A673 (cell line): Measurements from ENCODE around the gene PTK6. TPM values are rescaled to one million over a fixed set of nuclear protein-coding genes. Genes with fewer than 3 reads are reported as not detected.

Experiments
- BruUV-seq: library from RNA; stranded (reverse); fragments of 400-500 nt; replicated peaks from 2 replicates; lab custom pipeline; 2021; lab: Mats Ljungman, UMichigan
- CTCF ChIA-PET: fragments of 300-600 bp; sonication (Branson Sonifier 250); formaldehyde crosslinking; loops from one replicate; lab custom pipeline; 2022; ENCODE audit warnings: antibody characterized with exemption; lab: Charles Lee
- POLR2A ChIA-PET: fragments of 300-600 bp; sonication (Branson Sonifier 250); formaldehyde crosslinking; loops from one replicate; lab custom pipeline; 2022; ENCODE audit warnings: antibody characterized with exemption; ENCODE audit not compliant: low non-redundant PET; lab: Charles Lee
- DNase-seq: peaks from one replicate; pipeline ENCODE4 v3.0.0-alpha.2; 2015; ENCODE audit warnings: low spot score
- H3K27ac ChIP-seq: fragments of 200-600 bp; sonication (generic); 2 replicates; pipeline ENCODE4 v1.5.1; 2016; ENCODE audit warnings: mixed run types, low read depth, mild to moderate bottlenecking, mixed read lengths, antibody characterized with exemption, low read length; ENCODE audit not compliant: poor library complexity, severe bottlenecking
- H3K27me3 ChIP-seq: fragments of 200-600 bp; sonication (generic); replicated peaks from 2 replicates; pipeline ENCODE4 v1.6.1; 2017; ENCODE audit warnings: mixed run types, low read depth, mild to moderate bottlenecking, mixed read lengths, antibody characterized with exemption, low read length; ENCODE audit not compliant: insufficient read depth, poor library complexity
- H3K36me3 ChIP-seq: fragments of 200-600 bp; sonication (generic); 2 replicates; pipeline ENCODE4 v1.6.1; 2016; ENCODE audit warnings: mixed run types, mild to moderate bottlenecking, mixed read lengths, antibody characterized with exemption, low read length; ENCODE audit not compliant: insufficient read depth, poor library complexity, severe bottlenecking
- H3K4me1 ChIP-seq: fragments of 200-600 bp; sonication (generic); 2 replicates; pipeline ENCODE4 v1.6.1; 2017; ENCODE audit warnings: mixed run types, mild to moderate bottlenecking, mixed read lengths, antibody characterized with exemption, low read length; ENCODE audit not compliant: insufficient read depth, poor library complexity, severe bottlenecking
- H3K4me3 ChIP-seq: fragments of 200-600 bp; sonication (generic); 2 replicates; pipeline ENCODE4 v1.5.1; 2016; ENCODE audit warnings: low read depth, mixed run types, mild to moderate bottlenecking, mixed read lengths, low read length; ENCODE audit not compliant: poor library complexity, severe bottlenecking
- H3K9me3 ChIP-seq: fragments of 200-600 bp; sonication (generic); 2 replicates; pipeline ENCODE4 v1.6.1; 2016; ENCODE audit warnings: mixed run types, low read depth, mild to moderate bottlenecking, mixed read lengths, antibody characterized with exemption, low read length; ENCODE audit not compliant: poor library complexity, severe bottlenecking
- EZH2 ChIP-seq: fragments of 200-600 bp; sonication (generic); IDR thresholded peaks from 2 replicates; pipeline ENCODE4 v1.6.1; 2017; ENCODE audit warnings: borderline replicate concordance, low read depth, mild to moderate bottlenecking, mixed read lengths, antibody characterized with exemption, low read length; ENCODE audit not compliant: poor library complexity, severe bottlenecking
- intact Hi-C: fragments of 100-400 bp; cut with micrococcal nuclease; formaldehyde crosslinking; loops from one replicate; pipeline ENCODE4 v1.10.0; 2022; ENCODE audit not compliant: unreplicated experiment
- total RNA-seq: library from RNA; stranded (reverse); gene quantifications from 2 replicates; pipeline ENCODE4 v1.2.3, GENCODE V29; 2021
- TF ChIP-seq, protein P1 (sequence below): fragments of 300-800, 200-600 bp; sonication (generic); conservative IDR thresholded peaks from 2 replicates; pipeline ENCODE4 v1.5.1; 2017; ENCODE audit warnings: low read depth, mild to moderate bottlenecking, antibody characterized with exemption, low read length, moderate library complexity, mixed read lengths

Gene PTK6
- total RNA-seq, 1 experiment from 2014 or later = not detected

DNA sequence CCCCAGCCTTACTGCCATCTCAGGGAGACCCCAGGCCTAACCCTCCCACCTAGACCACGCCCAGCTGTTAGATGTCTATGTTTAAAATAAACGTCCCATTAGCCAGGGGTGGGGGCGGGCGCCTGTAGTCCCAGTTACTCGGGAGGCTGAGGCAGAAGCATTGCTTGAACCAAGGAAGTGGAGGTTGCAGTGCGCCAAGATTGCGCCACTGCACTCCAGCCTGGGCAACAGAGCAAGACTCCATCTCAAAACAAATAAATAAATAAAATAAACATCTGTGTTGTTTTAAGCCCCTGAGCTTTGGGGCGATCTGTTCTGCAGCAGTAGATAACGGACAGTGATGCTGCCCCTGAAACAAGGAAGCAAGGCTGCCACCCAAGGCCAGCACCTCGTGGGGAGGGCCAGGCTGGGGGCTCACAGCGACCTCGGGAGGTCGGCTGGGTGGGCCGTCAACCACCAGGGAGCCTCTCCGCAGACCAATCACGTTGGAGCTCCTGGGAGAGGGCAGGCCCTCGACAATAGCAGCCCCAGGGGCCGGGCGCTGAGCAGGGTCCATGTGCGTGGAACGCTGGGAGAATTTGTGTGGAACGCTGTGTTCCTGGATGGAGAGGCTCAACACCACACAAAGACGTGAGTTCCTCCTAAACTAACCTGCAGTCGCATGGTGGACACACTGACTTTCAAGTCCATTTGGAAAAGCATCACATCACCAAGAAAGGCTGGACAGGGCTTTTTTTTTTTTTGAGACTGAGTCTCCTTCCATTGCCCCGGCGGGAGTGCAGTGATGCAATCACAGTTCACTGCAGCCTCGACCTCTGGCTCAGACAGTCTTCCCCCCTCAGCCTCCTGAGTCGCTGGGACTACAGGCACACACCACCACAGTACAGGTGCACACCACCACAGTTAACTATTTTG lies 37.9 kb upstream of the PTK6 start:
- H3K27ac ChIP-seq = peak overlapping the region; percentile 70
- peaks cover 5% of the 10 kb centered on the region for H3K4me1 ChIP-seq
- H3K4me3 ChIP-seq = no peak overlapping the region
- no peaks in the 10 kb centered on the region for H3K36me3 ChIP-seq
- TF ChIP-seq, protein P1, sequence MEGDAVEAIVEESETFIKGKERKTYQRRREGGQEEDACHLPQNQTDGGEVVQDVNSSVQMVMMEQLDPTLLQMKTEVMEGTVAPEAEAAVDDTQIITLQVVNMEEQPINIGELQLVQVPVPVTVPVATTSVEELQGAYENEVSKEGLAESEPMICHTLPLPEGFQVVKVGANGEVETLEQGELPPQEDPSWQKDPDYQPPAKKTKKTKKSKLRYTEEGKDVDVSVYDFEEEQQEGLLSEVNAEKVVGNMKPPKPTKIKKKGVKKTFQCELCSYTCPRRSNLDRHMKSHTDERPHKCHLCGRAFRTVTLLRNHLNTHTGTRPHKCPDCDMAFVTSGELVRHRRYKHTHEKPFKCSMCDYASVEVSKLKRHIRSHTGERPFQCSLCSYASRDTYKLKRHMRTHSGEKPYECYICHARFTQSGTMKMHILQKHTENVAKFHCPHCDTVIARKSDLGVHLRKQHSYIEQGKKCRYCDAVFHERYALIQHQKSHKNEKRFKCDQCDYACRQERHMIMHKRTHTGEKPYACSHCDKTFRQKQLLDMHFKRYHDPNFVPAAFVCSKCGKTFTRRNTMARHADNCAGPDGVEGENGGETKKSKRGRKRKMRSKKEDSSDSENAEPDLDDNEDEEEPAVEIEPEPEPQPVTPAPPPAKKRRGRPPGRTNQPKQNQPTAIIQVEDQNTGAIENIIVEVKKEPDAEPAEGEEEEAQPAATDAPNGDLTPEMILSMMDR = no peak
- no peak for TF ChIP-seq EZH2
- intact Hi-C loops = no loop called here
- no peak for DNase-seq
- ChIA-PET POLR2A (no interaction called here), CTCF (no interaction called here)
- no peaks in the 10 kb centered on the region for H3K27me3 ChIP-seq
- BruUV-seq = no TSS peak
- no peaks in the 10 kb centered on the region for H3K9me3 ChIP-seq

DNA sequence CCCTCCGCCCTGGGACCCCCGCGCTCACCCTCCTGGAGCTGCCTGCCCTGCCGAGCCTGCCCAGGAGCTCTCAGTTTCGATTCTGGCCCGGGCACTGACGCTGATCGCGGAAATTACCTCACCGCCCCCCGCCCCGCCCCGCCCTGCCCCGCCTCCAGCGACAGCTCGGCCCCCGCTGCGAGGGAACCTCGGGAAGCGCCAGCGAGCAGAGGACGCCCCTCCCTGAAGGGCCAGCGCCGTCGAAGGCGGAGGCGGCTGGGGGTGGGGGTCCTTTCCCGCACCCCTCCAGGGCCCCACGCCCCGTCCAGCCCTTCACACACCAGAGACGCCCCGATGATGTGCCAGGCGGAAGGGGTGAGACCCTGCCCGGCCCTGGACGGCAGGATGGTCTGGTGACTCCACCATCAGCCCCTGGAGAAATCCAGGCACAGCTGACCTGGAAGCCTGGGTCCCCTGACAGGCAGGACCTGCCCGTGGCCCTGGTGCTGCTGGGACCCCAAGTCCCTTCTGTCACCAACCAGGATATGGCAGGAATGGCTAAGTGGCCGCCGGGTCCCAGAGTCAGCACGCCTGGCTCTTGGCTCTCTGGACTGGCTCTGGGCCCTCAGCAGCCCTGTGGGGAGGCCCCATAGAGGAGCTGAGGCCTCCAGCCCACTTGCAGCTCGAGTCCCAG lies 37.1 kb upstream of the PTK6 start, which contains the start of gene HELZ2:
Gene HELZ2, minus strand, starts transcription at position 84 of the 673 bp plus-strand sequence. CDS start 1,854 bp downstream, outside the sequence.
- no peak for TF ChIP-seq EZH2
- TF ChIP-seq, protein P1 = no peak
- H3K27me3 ChIP-seq = no peaks in the 10 kb centered on the region
- intact Hi-C loops = no loop called here
- CTCF ChIA-PET = interaction anchor here (1.0 kb wide), 1 partner anchor 36 kb away, joined by 3 read pairs; no protein-coding TSS in a partner anchor
- POLR2A ChIA-PET = interaction anchor here (0.5 to 0.7 kb wide), 3 partner anchors 33 to 122 kb away, joined by 3 to 4 read pairs (median 3); partner anchors contain the start of gene TNFRSF6B
- peak; percentile 84 for DNase-seq
- H3K4me1 ChIP-seq = peaks cover 5% of the 10 kb centered on the region
- peak within 1 kb of the TSS; percentile 68 for H3K4me3 ChIP-seq
- H3K9me3 ChIP-seq = no peaks in the 10 kb centered on the region
- BruUV-seq = no TSS peak
- H3K27ac ChIP-seq = peak within 1 kb of the TSS; percentile 70
- no peaks in the 10 kb centered on the region for H3K36me3 ChIP-seq

DNA sequence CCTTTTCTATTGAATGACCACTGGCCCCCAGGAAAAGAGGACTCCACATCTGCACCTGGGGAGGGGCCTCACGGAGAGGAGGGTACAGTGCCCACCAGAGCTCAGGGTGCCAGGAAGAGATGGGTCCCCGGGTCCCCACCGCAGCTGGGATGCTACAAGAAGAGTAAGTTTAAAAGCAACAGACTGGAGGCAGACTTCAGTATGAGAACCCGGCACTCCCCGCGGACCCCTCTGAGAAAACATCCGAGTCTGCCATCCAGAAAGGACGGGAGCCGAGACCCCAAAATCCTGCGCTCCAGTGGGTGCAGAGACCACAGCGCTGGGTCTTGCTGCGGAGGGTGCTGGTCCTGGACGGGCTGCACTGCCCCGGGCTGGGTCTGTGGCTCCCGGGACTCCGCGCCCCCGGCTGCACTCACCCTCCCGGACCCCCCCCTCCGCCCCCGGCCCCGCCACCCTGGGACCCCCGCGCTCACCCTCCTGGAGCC lies 36.5 kb upstream of the PTK6 start:
- intact Hi-C loops = no loop called here
- H3K4me3 ChIP-seq = peak overlapping the region; percentile 68
- DNase-seq = no peak
- peak overlapping the region; percentile 67 for H3K27ac ChIP-seq
- TF ChIP-seq EZH2 = no peak
- TF ChIP-seq, protein P1 = no peak
- no peaks in the 10 kb centered on the region for H3K27me3 ChIP-seq
- BruUV-seq = no TSS peak
- ChIA-PET CTCF (interaction anchor here (1.0 kb wide), 2 partner anchors 36 to 68 kb away, joined by 3 read pairs; no protein-coding TSS in a partner anchor), POLR2A (interaction anchor here (0.5 to 0.6 kb wide), 2 partner anchors 49 to 123 kb away, joined by 3 read pairs; partner anchors contain the start of gene TNFRSF6B)
- H3K36me3 ChIP-seq = no peaks in the 10 kb centered on the region
- no peaks in the 10 kb centered on the region for H3K9me3 ChIP-seq
- H3K4me1 ChIP-seq = peaks cover 5% of the 10 kb centered on the region
